ENCODE measurements around the gene SLCO2B1.

- no peak for TF ChIP-seq CTCF (IDR thresholded peaks at IDR 0.05)
- TF ChIP-seq POLR2A (IDR thresholded peaks at IDR 0.05) = no peak
Observed at GRCh38 chr11:75162954-75163353, 12.0 kb downstream of the SLCO2B1 start.

Data from testis (tissue), 2 donors.